Mesothelial cell of epicardium (in vitro differentiated cells): ENCODE measurements around the gene KLHL5. TPM values are rescaled to one million over a fixed set of nuclear protein-coding genes. Genes with fewer than 3 reads are reported as not detected.
A peak's percentile ranks its signal among the peaks of the same experiment; 100 is the strongest.

Experiments
- DNase-seq, 2 experiments: peaks; one replicate each; pipeline ENCODE4 v3.0.0; 2021; ENCODE audit warnings: low spot score in 2 of 2; ENCODE audit not compliant: unreplicated experiment in 2 of 2
- H3K27ac Mint-ChIP-seq: 2 replicates; pipeline ENCODE4 v1.8.0; 2021; ENCODE audit warnings: mixed read lengths
- H3K27me3 Mint-ChIP-seq: 2 replicates; pipeline ENCODE4 v1.8.0; 2021; ENCODE audit warnings: low read depth, mixed read lengths
- H3K36me3 Mint-ChIP-seq: 2 replicates; pipeline ENCODE4 v1.8.0; 2021; ENCODE audit warnings: mixed read lengths
- H3K4me1 Mint-ChIP-seq: 2 replicates; pipeline ENCODE4 v1.8.0; 2021; ENCODE audit warnings: mixed read lengths
- H3K4me3 Mint-ChIP-seq: 2 replicates; pipeline ENCODE4 v1.8.0; 2021; ENCODE audit warnings: mild to moderate bottlenecking, moderate library complexity, mixed read lengths
- H3K9me3 Mint-ChIP-seq: 2 replicates; pipeline ENCODE4 v1.8.0; 2021; ENCODE audit warnings: mixed read lengths
- total RNA-seq: library from RNA; stranded (reverse); gene quantifications from 3 replicates; pipeline ENCODE4 v1.2.1, GENCODE V29; 2021
- TF ChIP-seq, protein P1 (sequence below): fragments of 200-600 bp; sonication (generic); IDR thresholded peaks from one replicate; pipeline ENCODE4 v1.5.0; 2021; ENCODE audit warnings: antibody characterized with exemption; ENCODE audit not compliant: unreplicated experiment

Gene KLHL5, protein sequence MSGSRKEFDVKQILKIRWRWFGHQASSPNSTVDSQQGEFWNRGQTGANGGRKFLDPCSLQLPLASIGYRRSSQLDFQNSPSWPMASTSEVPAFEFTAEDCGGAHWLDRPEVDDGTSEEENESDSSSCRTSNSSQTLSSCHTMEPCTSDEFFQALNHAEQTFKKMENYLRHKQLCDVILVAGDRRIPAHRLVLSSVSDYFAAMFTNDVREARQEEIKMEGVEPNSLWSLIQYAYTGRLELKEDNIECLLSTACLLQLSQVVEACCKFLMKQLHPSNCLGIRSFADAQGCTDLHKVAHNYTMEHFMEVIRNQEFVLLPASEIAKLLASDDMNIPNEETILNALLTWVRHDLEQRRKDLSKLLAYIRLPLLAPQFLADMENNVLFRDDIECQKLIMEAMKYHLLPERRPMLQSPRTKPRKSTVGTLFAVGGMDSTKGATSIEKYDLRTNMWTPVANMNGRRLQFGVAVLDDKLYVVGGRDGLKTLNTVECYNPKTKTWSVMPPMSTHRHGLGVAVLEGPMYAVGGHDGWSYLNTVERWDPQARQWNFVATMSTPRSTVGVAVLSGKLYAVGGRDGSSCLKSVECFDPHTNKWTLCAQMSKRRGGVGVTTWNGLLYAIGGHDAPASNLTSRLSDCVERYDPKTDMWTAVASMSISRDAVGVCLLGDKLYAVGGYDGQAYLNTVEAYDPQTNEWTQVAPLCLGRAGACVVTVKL
- 27.9 to 34.7 TPM (median 30.5 TPM) in 3 replicates for total RNA-seq

DNA sequence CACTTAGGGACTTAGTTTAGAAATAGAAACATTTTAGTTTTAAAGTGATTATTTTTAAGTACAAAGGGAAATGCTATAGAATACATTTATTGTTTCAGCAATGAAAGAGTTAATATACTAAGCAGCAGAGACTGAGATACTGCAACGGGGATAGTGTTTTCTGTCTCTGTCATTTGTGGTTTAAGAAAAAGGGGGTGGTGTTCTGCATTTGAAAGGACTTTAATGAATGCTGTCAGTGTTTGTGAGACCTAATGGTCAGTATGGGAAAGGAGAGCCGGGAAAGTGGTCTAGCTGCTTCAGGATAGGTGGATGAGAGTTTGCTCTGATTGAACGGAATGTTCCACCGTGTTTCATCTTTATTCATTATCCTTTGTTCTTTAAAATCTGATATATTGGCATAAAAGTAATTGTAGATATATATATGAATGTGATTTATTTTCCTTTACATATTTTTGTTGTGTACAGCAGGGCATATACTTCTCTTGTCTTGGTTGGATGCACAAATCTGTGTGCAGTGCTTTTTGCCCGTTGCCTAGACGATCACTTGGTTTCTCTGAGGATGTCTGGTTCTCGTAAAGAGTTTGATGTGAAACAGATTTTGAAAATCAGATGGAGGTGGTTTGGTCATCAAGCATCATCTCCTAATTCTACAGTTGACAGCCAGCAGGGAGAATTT, at the start of gene KLHL5:
KLHL5 (plus strand) TSS at position 139 of the 676 bp plus-strand sequence; CDS start at position 560, 421 bp downstream.
- Mint-ChIP-seq H3K36me3 (no peaks in the 10 kb centered on the region), H3K4me1 (peaks cover 15% of the 10 kb centered on the region), H3K27ac (no peak within 1 kb of the TSS), H3K27me3 (no peaks in the 10 kb centered on the region), H3K9me3 (no peaks in the 10 kb centered on the region), H3K4me3 (peak within 1 kb of the TSS; percentile 20)
- DNase-seq = no peak
- TF ChIP-seq, protein P1, sequence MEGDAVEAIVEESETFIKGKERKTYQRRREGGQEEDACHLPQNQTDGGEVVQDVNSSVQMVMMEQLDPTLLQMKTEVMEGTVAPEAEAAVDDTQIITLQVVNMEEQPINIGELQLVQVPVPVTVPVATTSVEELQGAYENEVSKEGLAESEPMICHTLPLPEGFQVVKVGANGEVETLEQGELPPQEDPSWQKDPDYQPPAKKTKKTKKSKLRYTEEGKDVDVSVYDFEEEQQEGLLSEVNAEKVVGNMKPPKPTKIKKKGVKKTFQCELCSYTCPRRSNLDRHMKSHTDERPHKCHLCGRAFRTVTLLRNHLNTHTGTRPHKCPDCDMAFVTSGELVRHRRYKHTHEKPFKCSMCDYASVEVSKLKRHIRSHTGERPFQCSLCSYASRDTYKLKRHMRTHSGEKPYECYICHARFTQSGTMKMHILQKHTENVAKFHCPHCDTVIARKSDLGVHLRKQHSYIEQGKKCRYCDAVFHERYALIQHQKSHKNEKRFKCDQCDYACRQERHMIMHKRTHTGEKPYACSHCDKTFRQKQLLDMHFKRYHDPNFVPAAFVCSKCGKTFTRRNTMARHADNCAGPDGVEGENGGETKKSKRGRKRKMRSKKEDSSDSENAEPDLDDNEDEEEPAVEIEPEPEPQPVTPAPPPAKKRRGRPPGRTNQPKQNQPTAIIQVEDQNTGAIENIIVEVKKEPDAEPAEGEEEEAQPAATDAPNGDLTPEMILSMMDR = no peak

DNA sequence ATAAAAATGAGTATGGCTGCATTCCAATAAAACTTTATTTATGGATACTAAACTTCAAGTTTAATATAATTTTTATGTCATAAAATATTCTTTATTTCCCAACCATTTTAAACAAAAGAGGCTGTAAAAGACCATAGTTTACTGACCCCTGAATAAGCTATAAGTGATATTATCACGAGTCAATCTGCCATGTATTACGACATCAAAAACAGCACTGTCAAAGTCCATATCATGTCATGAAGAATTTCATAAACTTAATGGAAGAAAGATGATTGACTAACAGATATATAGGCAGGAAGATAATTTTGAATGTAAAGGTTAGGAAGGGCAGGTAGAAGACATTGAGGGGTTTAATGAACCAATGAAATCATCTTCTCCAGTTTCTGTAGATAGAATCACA, 48.0 kb upstream of the KLHL5 start:
- H3K27me3 Mint-ChIP-seq = peaks cover 12% of the 10 kb centered on the region
- no peaks in the 10 kb centered on the region for H3K4me1 Mint-ChIP-seq
- TF ChIP-seq, protein P1 = no peak
- peaks cover 30% of the 10 kb centered on the region for H3K9me3 Mint-ChIP-seq
- no peak overlapping the region for H3K27ac Mint-ChIP-seq
- no peak for DNase-seq
- no peaks in the 10 kb centered on the region for H3K36me3 Mint-ChIP-seq
- no peak overlapping the region for H3K4me3 Mint-ChIP-seq

DNA sequence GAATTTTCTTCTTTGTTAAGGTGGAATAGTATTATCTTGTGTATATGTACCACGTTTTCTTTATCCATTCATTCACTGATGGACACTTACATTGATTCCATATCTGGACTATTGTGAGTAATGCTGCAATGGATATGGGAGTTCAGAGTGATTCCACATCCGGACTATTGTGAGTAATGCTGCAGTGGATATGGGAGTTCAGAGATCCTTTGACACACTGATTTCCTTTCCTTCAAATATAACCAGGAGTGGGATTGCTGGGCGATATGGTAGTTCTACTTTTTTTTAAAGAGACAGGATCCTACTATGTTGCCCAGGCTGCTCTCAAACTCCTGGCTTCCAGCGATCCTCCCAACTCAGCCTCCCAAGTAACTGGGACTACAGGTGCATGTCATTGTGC, 41.9 kb upstream of the KLHL5 start:
- Mint-ChIP-seq H3K36me3 (no peaks in the 10 kb centered on the region), H3K9me3 (peaks cover 25% of the 10 kb centered on the region)

DNA sequence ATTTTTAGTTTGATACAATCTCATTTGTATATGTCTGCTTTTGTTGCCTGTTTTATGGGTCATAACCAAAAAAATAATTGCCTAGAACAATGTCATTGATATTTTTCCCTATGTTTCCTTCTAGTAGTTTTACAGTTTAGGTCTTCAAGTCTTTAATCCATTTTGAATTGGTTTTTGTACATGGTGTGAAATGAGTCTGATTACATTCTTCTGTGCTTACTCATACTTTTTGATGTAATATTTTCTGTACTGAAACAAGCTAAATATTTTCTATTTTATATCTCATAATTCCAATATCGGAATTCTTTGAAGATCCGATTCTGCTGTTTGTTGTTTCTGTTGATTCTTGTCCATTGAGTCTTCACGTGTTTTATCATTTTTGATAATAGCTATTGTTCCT, 40.4 kb upstream of the KLHL5 start:
- peaks cover 20% of the 10 kb centered on the region for H3K9me3 Mint-ChIP-seq
- H3K4me3 Mint-ChIP-seq = no peak overlapping the region
- H3K36me3 Mint-ChIP-seq = no peaks in the 10 kb centered on the region
- TF ChIP-seq, protein P1 = no peak
- DNase-seq = no peak
- H3K27me3 Mint-ChIP-seq = no peaks in the 10 kb centered on the region
- H3K27ac Mint-ChIP-seq = no peak overlapping the region
- no peaks in the 10 kb centered on the region for H3K4me1 Mint-ChIP-seq

More for the DNA sequence above, 41.9 kb upstream of the KLHL5 start:
- Mint-ChIP-seq H3K4me1 (no peaks in the 10 kb centered on the region), H3K27me3 (no peaks in the 10 kb centered on the region), H3K4me3 (no peak overlapping the region), H3K27ac (no peak overlapping the region)
- TF ChIP-seq, protein P1 = no peak
- DNase-seq = no peak

DNA sequence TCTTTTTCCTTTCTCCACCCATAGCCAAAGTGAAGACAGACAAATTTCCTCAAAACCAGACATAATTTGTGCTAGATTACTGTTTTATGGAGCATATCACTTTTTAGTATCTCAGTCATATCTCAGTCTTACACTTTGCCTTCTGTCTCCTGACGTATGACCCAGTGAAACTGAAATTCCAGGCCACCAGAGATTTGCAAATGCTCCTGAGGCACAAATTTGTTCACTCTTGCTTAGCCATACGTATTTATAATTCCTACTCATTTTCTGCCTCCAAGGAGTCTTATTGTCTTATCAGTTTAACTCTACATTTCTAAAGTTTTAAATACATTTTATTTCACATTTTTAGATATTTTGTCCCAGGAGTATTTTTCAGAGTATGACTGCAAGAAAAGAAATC, 39.8 kb upstream of the KLHL5 start:
- Mint-ChIP-seq H3K36me3 (no peaks in the 10 kb centered on the region), H3K27me3 (no peaks in the 10 kb centered on the region), H3K4me1 (no peaks in the 10 kb centered on the region), H3K9me3 (peaks cover 18% of the 10 kb centered on the region), H3K27ac (no peak overlapping the region), H3K4me3 (no peak overlapping the region)
- no peak for DNase-seq
- TF ChIP-seq, protein P1 = no peak
